ENCODE data around the gene NOP56.
"Not testable (repeated sequence)": the region's sequence is repeated elsewhere in the genome, so short reads cannot be mapped to it uniquely, and the experiment has no call there.

GRCh38 chr20:2695984-2696525 lies 43.6 kb downstream of the NOP56 start:
- not testable (repeated sequence) for TF ChIP-seq REST (IDR thresholded peaks at IDR 0.05); USF2 (IDR thresholded peaks at IDR 0.05); PHF8 (IDR thresholded peaks at IDR 0.05; ENCODE audit: borderline replicate concordance, low read depth); POLR2A (IDR thresholded peaks at IDR 0.05; ENCODE audit: low read length); ATOH8 (CRISPR knock-in tag; IDR thresholded peaks at IDR 0.05; ENCODE audit: low read depth); MAZ (IDR thresholded peaks at IDR 0.05; ENCODE audit: borderline replicate concordance, low read depth, low read length); CTCF (IDR thresholded peaks at IDR 0.05); JUN (IDR thresholded peaks at IDR 0.05); RCOR1 (IDR thresholded peaks at IDR 0.05; ENCODE audit: low read depth, low read length)

Measured in A549 (cell line).